Cardiac septum (tissue), 1 donor: ENCODE results near the gene SIGLEC5. TPM values are rescaled to one million over a fixed set of nuclear protein-coding genes. Genes with fewer than 3 reads are reported as not detected.

Source experiments
- total RNA-seq: library from RNA; stranded (reverse); fragmentation: NEBNext Ultra II Directional; extraction: Animal tissue kit (Norgen Biotek cat#: 25700); gene quantifications from one replicate; pipeline ENCODE4 v1.2.1, GENCODE V29; 2021
- donor health status: DM: no; HTN: no; CAD: no.

SIGLEC5 gene
- total RNA-seq, 1 donor from 2014 or later, result 0.94 TPM

Other genes starting within 250 kb of the SIGLEC5 start
- gene LIM2, start 242.4 kb downstream of the SIGLEC5 start, total RNA-seq, result not detected
- not detected for gene C19orf84, start 239.8 kb downstream of the SIGLEC5 start, total RNA-seq
- gene SIGLEC10, start 212.8 kb downstream of the SIGLEC5 start, total RNA-seq, result 0.30 TPM
- gene SIGLEC8, start 171.9 kb downstream of the SIGLEC5 start, total RNA-seq, result not detected
- gene CEACAM18, start 151.9 kb downstream of the SIGLEC5 start, total RNA-seq, result not detected
- gene SIGLEC12, start 128.6 kb downstream of the SIGLEC5 start, total RNA-seq, result not detected
- 0.22 TPM for gene SIGLEC6, start 98.7 kb downstream of the SIGLEC5 start, total RNA-seq
- 7.8 TPM for gene ZNF175, start 59.1 kb downstream of the SIGLEC5 start, total RNA-seq
- 1.2 TPM for gene SIGLEC14, start 16.4 kb upstream of the SIGLEC5 start, total RNA-seq
- gene SPACA6, start 62.9 kb upstream of the SIGLEC5 start, total RNA-seq, result 14.7 TPM
- gene HAS1, start 93.6 kb upstream of the SIGLEC5 start, total RNA-seq, result 0.54 TPM
- gene FPR1, start 121.5 kb upstream of the SIGLEC5 start, total RNA-seq, result 5.4 TPM
- gene FPR2, start 130.8 kb upstream of the SIGLEC5 start, total RNA-seq, result 1.4 TPM
- gene FPR3, start 164.8 kb upstream of the SIGLEC5 start, total RNA-seq, result 3.2 TPM